Measurements from ENCODE around the gene KDELR1. TPM values are rescaled to one million over a fixed set of nuclear protein-coding genes. Genes with fewer than 3 reads are reported as not detected.
"Not testable (repeated sequence)": the region's sequence is repeated elsewhere in the genome, so short reads cannot be mapped to it uniquely, and the experiment has no call there.

KDELR1 gene
- total RNA-seq, 4 donors from 2014 or later: 63.5 to 87.4 (median 70.2) TPM

GRCh38 chr19:48381178-48381950 is 10.0 kb downstream of the KDELR1 start:
- no peak for TF ChIP-seq POLR2A (IDR thresholded peaks at IDR 0.05)
- no peak for TF ChIP-seq CTCF (IDR thresholded peaks at IDR 0.05)
- intact Hi-C loops (cut with DNase I): no loop called here
- WGBS, 2 donors: 88 to 89% methylated on average over 11 of the region's 11 CpGs
- Histone ChIP-seq H3K4me1 (no peaks in the 10 kb centered on the region), H3K4me3 (no peak overlapping the region), H3K27me3 (no peaks in the 10 kb centered on the region), H3K36me3 (peaks cover 20 to 61% (median 27%) of the 10 kb centered on the region in 3 donors), H3K9me3 (no peaks in the 10 kb centered on the region), H3K27ac (no peak overlapping the region)
- no peak for DNase-seq

DNA sequence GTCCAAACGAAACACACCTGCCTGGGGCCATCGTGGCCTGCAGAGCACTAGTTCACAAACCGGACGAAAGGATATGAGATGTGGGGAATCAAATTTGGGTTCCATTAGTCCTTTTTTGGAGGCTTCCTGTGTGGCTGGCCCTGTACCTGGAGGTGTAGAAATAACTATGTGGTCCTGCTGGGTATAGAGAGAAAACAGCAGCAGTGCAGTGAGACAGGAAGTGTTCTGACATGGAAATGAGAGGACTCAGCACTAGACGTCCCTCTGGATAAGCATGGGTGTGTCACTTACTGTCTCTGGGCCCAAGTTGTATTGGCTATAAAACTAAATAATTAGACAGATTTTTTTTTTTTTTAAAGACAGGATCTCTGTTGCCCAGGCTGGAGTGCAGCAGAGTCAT is 12.3 kb downstream of the KDELR1 start:
- H3K4me3 ChIP-seq: no peak overlapping the region
- 68 to 74% methylated on average over 5 of the region's 5 CpGs for WGBS, 2 donors
- H3K9me3 ChIP-seq: no peaks in the 10 kb centered on the region
- intact Hi-C loops (cut with DNase I): no loop called here
- H3K27me3 ChIP-seq: no peaks in the 10 kb centered on the region
- TF ChIP-seq POLR2A (IDR thresholded peaks at IDR 0.05): no peak
- no peak for TF ChIP-seq CTCF (IDR thresholded peaks at IDR 0.05)
- peaks cover 5 to 38% (median 13%) of the 10 kb centered on the region in 3 donors for H3K36me3 ChIP-seq
- DNase-seq: no peak
- H3K4me1 ChIP-seq: no peaks in the 10 kb centered on the region
- no peak overlapping the region for H3K27ac ChIP-seq

- WGBS, 2 donors: 79 to 84% methylated on average over 6 to 7 of the region's 10 CpGs
- H3K9me3 ChIP-seq: no peaks in the 10 kb centered on the region
- no peak for DNase-seq
- H3K27me3 ChIP-seq: no peaks in the 10 kb centered on the region
- peaks cover 0 to 29% (median 5%) of the 10 kb centered on the region in 3 donors for H3K36me3 ChIP-seq
- TF ChIP-seq POLR2A (IDR thresholded peaks at IDR 0.05): no peak
- no peak for TF ChIP-seq CTCF (IDR thresholded peaks at IDR 0.05)
- H3K4me1 ChIP-seq: no peaks in the 10 kb centered on the region
- H3K27ac ChIP-seq: no peak overlapping the region
- intact Hi-C loops (cut with DNase I): no loop called here
- H3K4me3 ChIP-seq: no peak overlapping the region
These were observed 13.2 kb downstream of the KDELR1 start for GRCh38 chr19:48378194-48378570.

- H3K4me3 ChIP-seq: no peak overlapping the region
- no peaks in the 10 kb centered on the region for H3K4me1 ChIP-seq
- WGBS, 2 donors: 91% methylated on average over 11 of the region's 11 CpGs
- no peaks in the 10 kb centered on the region for H3K27me3 ChIP-seq
- no peak overlapping the region for H3K27ac ChIP-seq
- H3K36me3 ChIP-seq: no peaks in the 10 kb centered on the region
- DNase-seq: no peak
- H3K9me3 ChIP-seq: no peaks in the 10 kb centered on the region
- intact Hi-C loops (cut with DNase I): no loop called here
- TF ChIP-seq CTCF (IDR thresholded peaks at IDR 0.05): no peak
- TF ChIP-seq POLR2A (IDR thresholded peaks at IDR 0.05): no peak
These were observed 17.8 kb downstream of the KDELR1 start for GRCh38 chr19:48373567-48373966.

- TF ChIP-seq CTCF (IDR thresholded peaks at IDR 0.05) (no peak), POLR2A (IDR thresholded peaks at IDR 0.05) (no peak)
- H3K9me3 ChIP-seq: no peaks in the 10 kb centered on the region
- DNase-seq: no peak
- H3K36me3 ChIP-seq: no peaks in the 10 kb centered on the region
- H3K27ac ChIP-seq: no peak overlapping the region
- H3K27me3 ChIP-seq: no peaks in the 10 kb centered on the region
- intact Hi-C loops (cut with DNase I): no loop called here
- no peak overlapping the region for H3K4me3 ChIP-seq
- no peaks in the 10 kb centered on the region for H3K4me1 ChIP-seq
- WGBS, 2 donors: 41 to 53% methylated on average over 4 of the region's 4 CpGs
These were observed 18.4 kb downstream of the KDELR1 start for GRCh38 chr19:48372904-48373303.

DNA sequence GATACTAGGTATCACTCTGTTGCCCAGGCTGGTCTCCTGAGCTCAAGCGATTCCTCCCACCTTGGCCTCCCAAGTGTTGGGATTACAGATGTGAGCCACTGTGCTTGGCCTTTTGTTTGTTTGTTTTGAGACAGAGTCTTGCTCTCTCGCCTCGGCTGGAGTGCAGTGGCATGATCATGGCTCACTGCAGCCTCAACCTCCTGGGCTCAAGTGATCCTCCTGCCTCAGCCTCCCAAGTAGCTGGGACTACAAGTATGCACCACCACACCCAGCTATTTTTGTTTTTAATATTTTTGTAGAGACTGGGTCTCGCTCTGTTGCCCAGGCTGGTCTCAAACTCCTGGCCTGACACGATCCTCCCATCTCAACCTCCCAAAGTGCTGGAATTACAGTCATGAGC is 19.6 kb downstream of the KDELR1 start:
- H3K27ac ChIP-seq; DNase-seq; H3K4me1 ChIP-seq; H3K9me3 ChIP-seq; H3K27me3 ChIP-seq; H3K4me3 ChIP-seq; intact Hi-C loops (cut with DNase I); H3K36me3 ChIP-seq: not testable (repeated sequence)
- WGBS, 2 donors: 83 to 90% methylated on average over 4 to 5 of the region's 5 CpGs

Measured in esophagus squamous epithelium (tissue), 5 donors.